NT2/D1 (cell line): ENCODE results near the gene BST1.

Experiments
- DNase-seq: peaks from one replicate; pipeline ENCODE4 v3.0.0-alpha.2; 2011; ENCODE audit warnings: low read depth, low spot score
- H3K27me3 ChIP-seq: 2 replicates; pipeline ENCODE4 v1.6.0; 2011; ENCODE audit warnings: mild to moderate bottlenecking; ENCODE audit not compliant: insufficient read length, insufficient read depth
- H3K36me3 ChIP-seq: 2 replicates; pipeline ENCODE4 v1.6.1; 2011; ENCODE audit warnings: mild to moderate bottlenecking, low read length, mixed read lengths; ENCODE audit not compliant: insufficient read depth, insufficient read length
- H3K4me1 ChIP-seq: 2 replicates; pipeline ENCODE4 v1.5.1; 2011; ENCODE audit not compliant: insufficient read depth, insufficient read length
- H3K4me3 ChIP-seq: 2 replicates; pipeline ENCODE4 v1.5.1; 2011; ENCODE audit warnings: low read depth; ENCODE audit not compliant: insufficient read length
- H3K9ac ChIP-seq: 2 replicates; pipeline ENCODE4 v1.6.0; 2011; ENCODE audit warnings: low read depth; ENCODE audit not compliant: insufficient read length
- H3K9me3 ChIP-seq: 2 replicates; pipeline ENCODE4 v1.5.1; 2011; ENCODE audit warnings: mild to moderate bottlenecking, low read length; ENCODE audit not compliant: insufficient read depth
- SUZ12 ChIP-seq: IDR thresholded peaks from 2 replicates; pipeline ENCODE4 v1.6.1; 2011; ENCODE audit not compliant: insufficient read length, insufficient read depth; ENCODE audit errors: extremely low read depth
- YY1 ChIP-seq: IDR thresholded peaks from 2 replicates; pipeline ENCODE4 v1.6.1; 2011; ENCODE audit not compliant: insufficient read length, insufficient read depth
- ZNF274 ChIP-seq: IDR thresholded peaks from 2 replicates; pipeline ENCODE4 v1.6.1; 2011; ENCODE audit warnings: mild to moderate bottlenecking, low read depth, low read length

The BST1 gene

GRCh38 chr4:15707363-15707715, 4.5 kb downstream of the BST1 start:
- no peak for TF ChIP-seq SUZ12
- no peak for TF ChIP-seq ZNF274
- TF ChIP-seq YY1 = no peak
- Histone ChIP-seq H3K4me3 (no peak overlapping the region), H3K36me3 (no peaks in the 10 kb centered on the region), H3K9ac (no peak overlapping the region), H3K27me3 (peaks cover 22% of the 10 kb centered on the region), H3K4me1 (no peaks in the 10 kb centered on the region), H3K9me3 (no peaks in the 10 kb centered on the region)
- no peak for DNase-seq

- H3K27me3 ChIP-seq = no peaks in the 10 kb centered on the region
- no peaks in the 10 kb centered on the region for H3K9me3 ChIP-seq
- no peak for DNase-seq
- no peaks in the 10 kb centered on the region for H3K4me1 ChIP-seq
- TF ChIP-seq ZNF274 = no peak
- TF ChIP-seq SUZ12 = no peak
- TF ChIP-seq YY1 = no peak
- H3K9ac ChIP-seq = no peak overlapping the region
- H3K4me3 ChIP-seq = no peak overlapping the region
- no peaks in the 10 kb centered on the region for H3K36me3 ChIP-seq
Measured at GRCh38 chr4:15711762-15712161, 8.9 kb downstream of the BST1 start.

- no peak for DNase-seq
- Histone ChIP-seq H3K9ac (no peak overlapping the region), H3K4me1 (no peaks in the 10 kb centered on the region), H3K27me3 (no peaks in the 10 kb centered on the region), H3K9me3 (no peaks in the 10 kb centered on the region), H3K4me3 (no peak overlapping the region), H3K36me3 (no peaks in the 10 kb centered on the region)
- TF ChIP-seq ZNF274 = no peak
- no peak for TF ChIP-seq YY1
- TF ChIP-seq SUZ12 = no peak
Measured at GRCh38 chr4:15712214-15712613, 9.3 kb downstream of the BST1 start.

- no peaks in the 10 kb centered on the region for H3K9me3 ChIP-seq
- no peak for TF ChIP-seq ZNF274
- TF ChIP-seq SUZ12 = no peak
- TF ChIP-seq YY1 = no peak
- H3K4me1 ChIP-seq = no peaks in the 10 kb centered on the region
Measured at GRCh38 chr4:15714141-15714540, 11.3 kb downstream of the BST1 start.

GRCh38 chr4:15714646-15715435, 12.0 kb downstream of the BST1 start:
- TF ChIP-seq ZNF274 (no peak), SUZ12 (no peak), YY1 (no peak)
- H3K9ac ChIP-seq = no peak overlapping the region
- H3K36me3 ChIP-seq = no peaks in the 10 kb centered on the region
- DNase-seq = no peak
- H3K4me3 ChIP-seq = no peak overlapping the region
- no peaks in the 10 kb centered on the region for H3K9me3 ChIP-seq
- no peaks in the 10 kb centered on the region for H3K27me3 ChIP-seq
- H3K4me1 ChIP-seq = no peaks in the 10 kb centered on the region

More at GRCh38 chr4:15714141-15714540, 11.3 kb downstream of the BST1 start:
- no peak overlapping the region for H3K4me3 ChIP-seq
- no peak for DNase-seq
- no peaks in the 10 kb centered on the region for H3K27me3 ChIP-seq
- H3K36me3 ChIP-seq = no peaks in the 10 kb centered on the region
- no peak overlapping the region for H3K9ac ChIP-seq

- no peak for TF ChIP-seq ZNF274
- TF ChIP-seq SUZ12 = no peak
- no peak for TF ChIP-seq YY1
- H3K4me3 ChIP-seq = no peak overlapping the region
- no peaks in the 10 kb centered on the region for H3K9me3 ChIP-seq
- DNase-seq = no peak
- H3K4me1 ChIP-seq = no peaks in the 10 kb centered on the region
- no peak overlapping the region for H3K9ac ChIP-seq
- H3K36me3 ChIP-seq = no peaks in the 10 kb centered on the region
- H3K27me3 ChIP-seq = no peaks in the 10 kb centered on the region
Measured at GRCh38 chr4:15716115-15716514, 13.2 kb downstream of the BST1 start.

- DNase-seq = no peak
Measured at GRCh38 chr4:15717086-15717485, 14.2 kb downstream of the BST1 start.

More at GRCh38 chr4:15717086-15717485, 14.2 kb downstream of the BST1 start:
- Histone ChIP-seq H3K9ac (no peak overlapping the region), H3K27me3 (no peaks in the 10 kb centered on the region), H3K36me3 (no peaks in the 10 kb centered on the region), H3K4me3 (no peak overlapping the region), H3K9me3 (no peaks in the 10 kb centered on the region), H3K4me1 (no peaks in the 10 kb centered on the region)
- TF ChIP-seq SUZ12 (no peak), ZNF274 (no peak)
